HCT116 (cell line): ENCODE results near the gene GPHN. TPM values are rescaled to one million over a fixed set of nuclear protein-coding genes. Genes with fewer than 3 reads are reported as not detected.

Source experiments
- ATAC-seq: fragments of 200-7000 bp; cut with Tn5 transposase; 2 replicates; pipeline ENCODE4 v1.9.1; 2020; ENCODE audit warnings: mild to moderate bottlenecking, moderate library complexity
- BruUV-seq: library from RNA; stranded (reverse); fragments of 400-500 nt; replicated peaks from 2 replicates; lab custom pipeline; 2021; lab: Mats Ljungman, UMichigan
- CTCF ChIA-PET: fragments of 300-600 bp; sonication (Branson Sonifier 250); formaldehyde crosslinking; loops from one replicate; lab custom pipeline; 2021; ENCODE audit warnings: antibody characterized with exemption; lab: Charles Lee
- POLR2A ChIA-PET: fragments of 300-600, 350-600 bp; sonication (Branson Sonifier 250); formaldehyde crosslinking; loops from one replicate; lab custom pipeline; 2021; ENCODE audit warnings: antibody characterized with exemption; lab: Charles Lee
- RAD21 ChIA-PET, 2 experiments: fragments of 300-600 bp; sonication (Branson Sonifier 250); formaldehyde crosslinking; loops; one replicate each; lab custom pipeline; 2023; ENCODE audit warnings: low total read pairs in 2 of 2; ENCODE audit not compliant: uncharacterized antibody in 2 of 2, unreplicated experiment in 2 of 2, low non-redundant PET in 1 of 2; lab: Charles Lee
- DNase-seq: peaks from one replicate; pipeline ENCODE4 v3.0.0-alpha.2; 2010; ENCODE audit warnings: low read depth, low spot score
- H2AFZ ChIP-seq: fragments of 200-600 bp; shearing (Covaris generic), sonication (generic); 2 replicates; pipeline ENCODE4 v1.6.1; 2017; ENCODE audit warnings: low read depth, mixed run types, mixed read lengths, antibody characterized with exemption, low read length; ENCODE audit not compliant: poor library complexity, severe bottlenecking
- H3K27ac ChIP-seq: 2 replicates; pipeline ENCODE4 v1.5.1; 2012; ENCODE audit warnings: low read depth, low read length
- H3K27me3 ChIP-seq: fragments of 200-600 bp; sonication (generic); 2 replicates; pipeline ENCODE4 v1.6.1; 2016; ENCODE audit warnings: mixed run types, low read length, mixed read lengths; ENCODE audit not compliant: insufficient read depth
- H3K36me3 ChIP-seq, 2 experiments: fragments of 200-500 bp in 1 of 2; fragments of 200-600 bp in 1 of 2; sonication (Bioruptor generic) in 1 of 2; sonication (generic) in 1 of 2; 2 replicates each; pipeline versions ENCODE4 v1.5.1 to v1.6.1; 2014 to 2016; ENCODE audit warnings: low read length in 2 of 2, inconsistent platforms in 1 of 2, mixed read lengths in 1 of 2, mixed run types in 1 of 2; ENCODE audit not compliant: insufficient read depth in 2 of 2, control insufficient read depth in 1 of 2
- H3K4me1 ChIP-seq, 2 experiments: fragments of 200-600 bp in 1 of 2; sonication (generic) in 1 of 2; 2 replicates each; pipeline versions ENCODE4 v1.5.1 to v1.6.1; 2012 to 2017; ENCODE audit warnings: low read length in 2 of 2, inconsistent platforms in 1 of 2, mild to moderate bottlenecking in 1 of 2, mixed read lengths in 1 of 2, mixed run types in 1 of 2, moderate library complexity in 1 of 2; ENCODE audit not compliant: insufficient read depth in 2 of 2, control insufficient read depth in 1 of 2
- H3K4me2 ChIP-seq: fragments of 200-600 bp; sonication (generic); 2 replicates; pipeline ENCODE4 v1.6.1; 2017; ENCODE audit warnings: mixed run types, low read length, mixed read lengths
- H3K4me3 ChIP-seq, 2 experiments: fragments of 200-600 bp in 1 of 2; sonication (generic) in 1 of 2; replicated peaks in 1 of 2; 2 replicates each; pipeline ENCODE4 v1.5.1; 2011 to 2016; ENCODE audit warnings: low read length in 2 of 2, control low read depth in 1 of 2, low read depth in 1 of 2, mild to moderate bottlenecking in 1 of 2, mixed read lengths in 1 of 2, mixed run types in 1 of 2
- H3K79me2 ChIP-seq: fragments of 200-600 bp; sonication (generic); 2 replicates; pipeline ENCODE4 v1.6.1; 2017; ENCODE audit warnings: mild to moderate bottlenecking, mixed run types, low read length, moderate library complexity, mixed read lengths; ENCODE audit not compliant: insufficient read depth
- H3K9ac ChIP-seq: fragments of 200-600 bp; sonication (generic); 2 replicates; pipeline ENCODE4 v1.6.1; 2016; ENCODE audit warnings: low read length, mixed read lengths
- H3K9me2 ChIP-seq: fragments of 200-600 bp; sonication (generic), shearing (Covaris generic); 2 replicates; pipeline ENCODE4 v1.6.1; 2017; ENCODE audit warnings: mixed run types, mild to moderate bottlenecking, moderate library complexity; ENCODE audit not compliant: insufficient read depth
- H3K9me3 ChIP-seq, 2 experiments: fragments of 200-500 bp in 1 of 2; fragments of 200-600 bp in 1 of 2; sonication (Bioruptor generic) in 1 of 2; sonication (generic) in 1 of 2; 2 replicates each; pipeline ENCODE4 v1.6.1; 2014 to 2017; ENCODE audit warnings: low read length in 2 of 2, mixed read lengths in 2 of 2, inconsistent platforms in 1 of 2, low read depth in 1 of 2, mild to moderate bottlenecking in 1 of 2, mixed run types in 1 of 2, moderate library complexity in 1 of 2; ENCODE audit not compliant: control insufficient read depth in 1 of 2, insufficient read depth in 1 of 2
- H4K20me1 ChIP-seq: fragments of 200-600 bp; sonication (generic), shearing (Covaris generic); 2 replicates; pipeline ENCODE4 v1.6.1; 2017; ENCODE audit warnings: mixed run types, mild to moderate bottlenecking, moderate library complexity; ENCODE audit not compliant: insufficient read depth
- CBX3 ChIP-seq: IDR thresholded peaks from 2 replicates; pipeline ENCODE4 v1.6.1; 2012; ENCODE audit warnings: low read depth
- CEBPB ChIP-seq: IDR thresholded peaks from 2 replicates; pipeline ENCODE4 v1.6.1; 2012; ENCODE audit warnings: low read depth
- ELF1 ChIP-seq: IDR thresholded peaks from 2 replicates; pipeline ENCODE4 v1.6.1; 2012; ENCODE audit warnings: low read depth, borderline replicate concordance
- EZH2 ChIP-seq: fragments of 200-600 bp; sonication (generic); IDR thresholded peaks from 2 replicates; pipeline ENCODE4 v1.6.1; 2017; ENCODE audit warnings: antibody characterized with exemption, mixed run types
- EZH2phosphoT487 ChIP-seq: fragments of 200-600 bp; IDR thresholded peaks from 2 replicates; pipeline ENCODE4 v1.6.1; 2018; ENCODE audit warnings: antibody characterized with exemption, borderline replicate concordance
- FOSL1 ChIP-seq: IDR thresholded peaks from 2 replicates; pipeline ENCODE4 v1.6.1; 2012; ENCODE audit warnings: low read depth
- JUND ChIP-seq: IDR thresholded peaks from 2 replicates; pipeline ENCODE4 v1.6.1; 2012
- POLR2A ChIP-seq: IDR thresholded peaks from 2 replicates; pipeline ENCODE4 v1.7.0; 2011; ENCODE audit warnings: borderline replicate concordance; ENCODE audit not compliant: insufficient read depth, insufficient read length; ENCODE audit errors: extremely low read depth
- RAD21 ChIP-seq: IDR thresholded peaks from 2 replicates; pipeline ENCODE4 v1.6.1; 2012; ENCODE audit warnings: low read depth, mild to moderate bottlenecking
- SP1 ChIP-seq: IDR thresholded peaks from 2 replicates; pipeline ENCODE4 v1.6.1; 2012; ENCODE audit warnings: low read depth
- ZFX ChIP-seq: fragments of 450-650 bp; IDR thresholded peaks from 2 replicates; pipeline ENCODE4 v1.6.1; 2017
- ZNF274 ChIP-seq: fragments of 200-500 bp; sonication (Bioruptor generic); IDR thresholded peaks from 2 replicates; pipeline ENCODE4 v1.6.1; 2014; ENCODE audit warnings: mild to moderate bottlenecking, low read depth, low read length, inconsistent platforms
- intact Hi-C: fragments of 100-400 bp; cut with micrococcal nuclease; formaldehyde crosslinking; loops from 2 replicates; pipeline ENCODE4 v1.10.0; 2022
- total RNA-seq: library from RNA; stranded (reverse); gene quantifications from one replicate; pipeline ENCODE4 v1.2.1, GENCODE V29; 2021; ENCODE audit not compliant: unreplicated experiment
- TF ChIP-seq, protein P1 (sequence below): IDR thresholded peaks from 2 replicates; pipeline ENCODE4 v1.6.1; 2011; ENCODE audit warnings: mild to moderate bottlenecking, low read length, moderate library complexity; ENCODE audit not compliant: insufficient replicate concordance; ENCODE audit errors: extremely low read depth
- TF ChIP-seq, protein P2 (sequence below), 3 experiments: fragments of 200-600 bp in 1 of 3; sonication (generic) in 1 of 3; IDR thresholded peaks in 2 of 3; conservative IDR thresholded peaks in 1 of 3; 2 replicates each; pipeline ENCODE4 v1.5.1; 2012 to 2017; ENCODE audit warnings: low read depth in 2 of 3, low read length in 2 of 3, antibody characterized with exemption in 1 of 3, borderline replicate concordance in 1 of 3, control low read depth in 1 of 3, mild to moderate bottlenecking in 1 of 3, mixed read lengths in 1 of 3, mixed run types in 1 of 3, moderate library complexity in 1 of 3; ENCODE audit not compliant: insufficient read depth in 1 of 3
- TF ChIP-seq, protein P3 (sequence below): IDR thresholded peaks from 2 replicates; pipeline ENCODE4 v1.6.1; 2012; ENCODE audit warnings: low read depth

The GPHN gene
- total RNA-seq, 1 experiment from 2014 or later: 43.8 TPM

DNA sequence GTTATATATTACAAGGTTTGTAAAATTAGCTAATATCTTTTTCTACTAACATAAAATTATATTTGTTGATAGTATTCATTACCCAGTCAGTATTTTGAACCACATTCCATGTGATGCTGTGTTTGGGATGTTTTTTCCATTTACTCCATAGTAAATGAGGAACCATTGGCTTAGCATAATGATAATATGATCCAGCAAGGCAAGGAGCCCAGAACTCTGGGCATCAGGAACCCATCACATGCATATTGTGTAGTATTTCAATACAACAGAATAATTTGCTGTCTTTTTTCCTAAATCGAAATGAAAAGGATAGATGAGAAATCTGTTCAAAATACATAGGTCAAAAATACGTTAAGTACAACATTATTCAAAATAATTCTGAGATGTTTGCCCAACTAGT is 632.6 kb downstream of the GPHN start (continued):
- TF ChIP-seq, protein P1, sequence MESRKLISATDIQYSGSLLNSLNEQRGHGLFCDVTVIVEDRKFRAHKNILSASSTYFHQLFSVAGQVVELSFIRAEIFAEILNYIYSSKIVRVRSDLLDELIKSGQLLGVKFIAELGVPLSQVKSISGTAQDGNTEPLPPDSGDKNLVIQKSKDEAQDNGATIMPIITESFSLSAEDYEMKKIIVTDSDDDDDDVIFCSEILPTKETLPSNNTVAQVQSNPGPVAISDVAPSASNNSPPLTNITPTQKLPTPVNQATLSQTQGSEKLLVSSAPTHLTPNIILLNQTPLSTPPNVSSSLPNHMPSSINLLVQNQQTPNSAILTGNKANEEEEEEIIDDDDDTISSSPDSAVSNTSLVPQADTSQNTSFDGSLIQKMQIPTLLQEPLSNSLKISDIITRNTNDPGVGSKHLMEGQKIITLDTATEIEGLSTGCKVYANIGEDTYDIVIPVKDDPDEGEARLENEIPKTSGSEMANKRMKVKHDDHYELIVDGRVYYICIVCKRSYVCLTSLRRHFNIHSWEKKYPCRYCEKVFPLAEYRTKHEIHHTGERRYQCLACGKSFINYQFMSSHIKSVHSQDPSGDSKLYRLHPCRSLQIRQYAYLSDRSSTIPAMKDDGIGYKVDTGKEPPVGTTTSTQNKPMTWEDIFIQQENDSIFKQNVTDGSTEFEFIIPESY: no peak
- TF ChIP-seq ZNF274 (no peak), POLR2A (no peak), CBX3 (no peak), FOSL1 (no peak), ELF1 (no peak), SP1 (no peak), JUND (no peak), EZH2phosphoT487 (no peak)
- TF ChIP-seq, protein P2, sequence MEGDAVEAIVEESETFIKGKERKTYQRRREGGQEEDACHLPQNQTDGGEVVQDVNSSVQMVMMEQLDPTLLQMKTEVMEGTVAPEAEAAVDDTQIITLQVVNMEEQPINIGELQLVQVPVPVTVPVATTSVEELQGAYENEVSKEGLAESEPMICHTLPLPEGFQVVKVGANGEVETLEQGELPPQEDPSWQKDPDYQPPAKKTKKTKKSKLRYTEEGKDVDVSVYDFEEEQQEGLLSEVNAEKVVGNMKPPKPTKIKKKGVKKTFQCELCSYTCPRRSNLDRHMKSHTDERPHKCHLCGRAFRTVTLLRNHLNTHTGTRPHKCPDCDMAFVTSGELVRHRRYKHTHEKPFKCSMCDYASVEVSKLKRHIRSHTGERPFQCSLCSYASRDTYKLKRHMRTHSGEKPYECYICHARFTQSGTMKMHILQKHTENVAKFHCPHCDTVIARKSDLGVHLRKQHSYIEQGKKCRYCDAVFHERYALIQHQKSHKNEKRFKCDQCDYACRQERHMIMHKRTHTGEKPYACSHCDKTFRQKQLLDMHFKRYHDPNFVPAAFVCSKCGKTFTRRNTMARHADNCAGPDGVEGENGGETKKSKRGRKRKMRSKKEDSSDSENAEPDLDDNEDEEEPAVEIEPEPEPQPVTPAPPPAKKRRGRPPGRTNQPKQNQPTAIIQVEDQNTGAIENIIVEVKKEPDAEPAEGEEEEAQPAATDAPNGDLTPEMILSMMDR (IDR thresholded peaks at IDR 0.05 in 2 of 3, conservative IDR thresholded peaks at IDR 0.05 in 1 of 3; ENCODE audit: borderline replicate concordance in 1 of 3, insufficient read depth in 1 of 3, low read depth in 2 of 3, low read length in 2 of 3): no peak

DNA sequence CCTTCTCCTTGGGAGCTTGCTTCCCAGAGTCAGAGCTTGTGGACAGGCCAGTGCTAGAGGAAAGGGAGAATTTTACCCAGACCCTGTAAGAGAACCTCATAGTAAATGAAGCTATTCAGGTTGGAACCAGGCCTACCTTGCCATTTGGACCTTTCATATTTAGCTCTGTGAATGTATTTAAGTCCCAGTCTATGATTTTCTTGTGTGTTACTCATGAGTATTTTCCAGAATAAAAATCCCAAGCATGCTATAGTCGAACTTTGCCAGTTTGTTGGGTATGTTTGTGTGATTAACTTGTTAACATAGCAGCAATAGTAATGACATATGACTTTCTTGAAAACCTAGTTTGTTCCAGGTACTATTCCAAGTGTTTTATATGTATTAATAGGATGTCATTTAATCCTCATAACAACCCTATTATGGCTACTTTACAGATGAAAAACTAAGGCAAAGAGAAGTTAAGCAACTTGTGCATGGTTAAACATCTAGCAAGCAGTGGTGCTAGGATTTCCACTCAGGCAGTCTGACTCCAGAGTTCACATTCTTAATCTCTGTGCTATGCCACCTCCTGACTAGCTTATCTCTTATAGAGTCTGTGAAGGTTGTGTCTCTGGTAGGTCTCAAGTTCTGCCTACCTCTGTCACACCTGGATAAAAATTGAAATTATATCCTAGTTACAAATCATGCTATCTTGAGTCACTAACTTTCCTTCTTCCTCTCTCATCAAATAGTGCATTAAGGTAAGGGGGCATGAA is 633.4 kb downstream of the GPHN start:
- Histone ChIP-seq H3K27ac (no peak overlapping the region), H3K4me2 (no peak overlapping the region), H3K9me2 (no peaks in the 10 kb centered on the region), H2AFZ (no peak overlapping the region), H4K20me1 (no peaks in the 10 kb centered on the region), H3K9me3 (no peaks in the 10 kb centered on the region), H3K4me1 (no peaks in the 10 kb centered on the region), H3K9ac (no peak overlapping the region), H3K79me2 (no peaks in the 10 kb centered on the region), H3K36me3 (no peaks in the 10 kb centered on the region), H3K27me3 (no peaks in the 10 kb centered on the region), H3K4me3 (no peak overlapping the region)
- BruUV-seq: no TSS peak
- ATAC-seq: no peak
- intact Hi-C loops: no loop called here
- RAD21 ChIA-PET: no interaction called here
- no peak for DNase-seq
- CTCF ChIA-PET: no interaction called here
- POLR2A ChIA-PET: no interaction called here
- TF ChIP-seq RAD21 (no peak), CEBPB (no peak), ZFX (no peak), CBX3 (no peak), EZH2 (no peak)
- TF ChIP-seq, protein P2 (IDR thresholded peaks at IDR 0.05 in 2 of 3, conservative IDR thresholded peaks at IDR 0.05 in 1 of 3; ENCODE audit: borderline replicate concordance in 1 of 3, insufficient read depth in 1 of 3, low read depth in 2 of 3, low read length in 2 of 3): no peak
- TF ChIP-seq, protein P3, sequence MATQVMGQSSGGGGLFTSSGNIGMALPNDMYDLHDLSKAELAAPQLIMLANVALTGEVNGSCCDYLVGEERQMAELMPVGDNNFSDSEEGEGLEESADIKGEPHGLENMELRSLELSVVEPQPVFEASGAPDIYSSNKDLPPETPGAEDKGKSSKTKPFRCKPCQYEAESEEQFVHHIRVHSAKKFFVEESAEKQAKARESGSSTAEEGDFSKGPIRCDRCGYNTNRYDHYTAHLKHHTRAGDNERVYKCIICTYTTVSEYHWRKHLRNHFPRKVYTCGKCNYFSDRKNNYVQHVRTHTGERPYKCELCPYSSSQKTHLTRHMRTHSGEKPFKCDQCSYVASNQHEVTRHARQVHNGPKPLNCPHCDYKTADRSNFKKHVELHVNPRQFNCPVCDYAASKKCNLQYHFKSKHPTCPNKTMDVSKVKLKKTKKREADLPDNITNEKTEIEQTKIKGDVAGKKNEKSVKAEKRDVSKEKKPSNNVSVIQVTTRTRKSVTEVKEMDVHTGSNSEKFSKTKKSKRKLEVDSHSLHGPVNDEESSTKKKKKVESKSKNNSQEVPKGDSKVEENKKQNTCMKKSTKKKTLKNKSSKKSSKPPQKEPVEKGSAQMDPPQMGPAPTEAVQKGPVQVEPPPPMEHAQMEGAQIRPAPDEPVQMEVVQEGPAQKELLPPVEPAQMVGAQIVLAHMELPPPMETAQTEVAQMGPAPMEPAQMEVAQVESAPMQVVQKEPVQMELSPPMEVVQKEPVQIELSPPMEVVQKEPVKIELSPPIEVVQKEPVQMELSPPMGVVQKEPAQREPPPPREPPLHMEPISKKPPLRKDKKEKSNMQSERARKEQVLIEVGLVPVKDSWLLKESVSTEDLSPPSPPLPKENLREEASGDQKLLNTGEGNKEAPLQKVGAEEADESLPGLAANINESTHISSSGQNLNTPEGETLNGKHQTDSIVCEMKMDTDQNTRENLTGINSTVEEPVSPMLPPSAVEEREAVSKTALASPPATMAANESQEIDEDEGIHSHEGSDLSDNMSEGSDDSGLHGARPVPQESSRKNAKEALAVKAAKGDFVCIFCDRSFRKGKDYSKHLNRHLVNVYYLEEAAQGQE: no peak
